Caco-2 (cell line): Measurements from ENCODE around the gene NCKAP5. TPM values are rescaled to one million over a fixed set of nuclear protein-coding genes. Genes with fewer than 3 reads are reported as not detected.

Experiments used
- BruUV-seq: library from RNA; stranded (reverse); fragments of 400-500 nt; replicated peaks from 2 replicates; lab custom pipeline; 2021; lab: Mats Ljungman, UMichigan
- CTCF ChIA-PET: fragments of 300-600 bp; sonication (Branson Sonifier 250); formaldehyde crosslinking; loops from one replicate; lab custom pipeline; 2022; ENCODE audit warnings: antibody characterized with exemption; lab: Charles Lee
- POLR2A ChIA-PET: fragments of 300-600 bp; sonication (Branson Sonifier 250); formaldehyde crosslinking; loops from one replicate; lab custom pipeline; 2022; ENCODE audit warnings: antibody characterized with exemption; lab: Charles Lee
- DNase-seq, 2 experiments: peaks; one replicate each; pipeline versions ENCODE4 v3.0.0 to v3.0.0-alpha.2; 2020 to 2022
- H3K27me3 ChIP-seq: replicated peaks from 2 replicates; pipeline ENCODE4 v1.6.0; 2011; ENCODE audit warnings: low read length; ENCODE audit not compliant: control insufficient read depth, insufficient read depth
- H3K36me3 ChIP-seq: 2 replicates; pipeline ENCODE4 v1.5.1; 2011; ENCODE audit warnings: low read length; ENCODE audit not compliant: control insufficient read depth, insufficient read depth
- H3K4me1 ChIP-seq: fragments of 250-450 bp; sonication (Bioruptor Pico); 2 replicates; pipeline ENCODE4 v1.5.1; 2020; ENCODE audit warnings: mild to moderate bottlenecking
- H3K4me3 ChIP-seq: 2 replicates; pipeline ENCODE4 v1.5.1; 2011; ENCODE audit warnings: low read depth, mild to moderate bottlenecking, control low read depth, low read length
- H3K9me3 ChIP-seq: fragments of 250-450 bp; sonication (Bioruptor Pico); 2 replicates; pipeline ENCODE4 v1.5.1; 2020; ENCODE audit warnings: mild to moderate bottlenecking, moderate library complexity
- H3K27ac Mint-ChIP-seq: one replicate; pipeline ENCODE4 v1.8.0; 2022; ENCODE audit warnings: mixed read lengths; ENCODE audit not compliant: unreplicated experiment
- H3K27me3 Mint-ChIP-seq: one replicate; pipeline ENCODE4 v1.8.0; 2022; ENCODE audit warnings: mixed read lengths; ENCODE audit not compliant: insufficient read depth, unreplicated experiment
- H3K36me3 Mint-ChIP-seq: one replicate; pipeline ENCODE4 v1.8.0; 2022; ENCODE audit warnings: mild to moderate bottlenecking, mixed read lengths; ENCODE audit not compliant: insufficient read depth, unreplicated experiment
- H3K4me1 Mint-ChIP-seq: one replicate; pipeline ENCODE4 v1.8.0; 2022; ENCODE audit warnings: low read depth, mixed read lengths; ENCODE audit not compliant: unreplicated experiment
- H3K4me3 Mint-ChIP-seq: one replicate; pipeline ENCODE4 v1.8.0; 2022; ENCODE audit warnings: mild to moderate bottlenecking, moderate library complexity, mixed read lengths; ENCODE audit not compliant: unreplicated experiment
- H3K9me3 Mint-ChIP-seq: one replicate; pipeline ENCODE4 v1.8.0; 2022; ENCODE audit warnings: mixed read lengths; ENCODE audit not compliant: unreplicated experiment
- CTCF ChIP-seq, 2 experiments: fragments of 200-600 bp in 1 of 2; IDR thresholded peaks; 1 replicate in 1 of 2; 2 replicates in 1 of 2; pipeline versions ENCODE4 v1.5.1 to v1.8.0; 2011 to 2022; ENCODE audit warnings: antibody characterized with exemption in 1 of 2, control low read depth in 1 of 2, inconsistent platforms in 1 of 2, low read depth in 1 of 2, low read length in 1 of 2, mild to moderate bottlenecking in 1 of 2, moderate library complexity in 1 of 2; ENCODE audit not compliant: insufficient read depth in 1 of 2, severe bottlenecking in 1 of 2, unreplicated experiment in 1 of 2
- intact Hi-C: fragments of 100-400 bp; cut with micrococcal nuclease; formaldehyde crosslinking; loops from one replicate; pipeline ENCODE4 v1.10.0; 2022; ENCODE audit not compliant: unreplicated experiment
- total RNA-seq: library from RNA; stranded (reverse); gene quantifications from 2 replicates; pipeline ENCODE4 v1.2.3, GENCODE V29; 2022

NCKAP5 gene
- total RNA-seq, 1 experiment from 2014 or later: 3.8 TPM

- no peaks in the 10 kb centered on the region for H3K36me3 Mint-ChIP-seq
- POLR2A ChIA-PET: no interaction called here
- no peaks in the 10 kb centered on the region for H3K9me3 Mint-ChIP-seq
- no peak overlapping the region for H3K27ac Mint-ChIP-seq
- CTCF ChIA-PET: no interaction called here
- H3K4me1 Mint-ChIP-seq: peaks cover 6% of the 10 kb centered on the region
- no peaks in the 10 kb centered on the region for H3K27me3 ChIP-seq
- intact Hi-C loops: no loop called here
- peaks cover 3% of the 10 kb centered on the region; the same call in 1 of the 2 replicates for H3K4me1 ChIP-seq
- no peak for TF ChIP-seq CTCF (IDR thresholded peaks at IDR 0.05; ENCODE audit: insufficient read depth in 1 of 2, low read depth in 1 of 2, low read length in 1 of 2, severe bottlenecking in 1 of 2, unreplicated experiment in 1 of 2)
- no peaks in the 10 kb centered on the region for H3K27me3 Mint-ChIP-seq
- no peaks in the 10 kb centered on the region for H3K9me3 ChIP-seq
- no peak for DNase-seq
- no peaks in the 10 kb centered on the region for H3K36me3 ChIP-seq
- H3K4me3 Mint-ChIP-seq: no peak overlapping the region
- no TSS peak for BruUV-seq
- no peak overlapping the region for H3K4me3 ChIP-seq
These were observed 789.0 kb downstream of the NCKAP5 start for GRCh38 chr2:132779206-132779721.

GRCh38 chr2:132776287-132776686, 792.0 kb downstream of the NCKAP5 start:
- ChIA-PET POLR2A (no interaction called here), CTCF (no interaction called here)
- TF ChIP-seq CTCF (IDR thresholded peaks at IDR 0.05; ENCODE audit: insufficient read depth in 1 of 2, low read depth in 1 of 2, low read length in 1 of 2, severe bottlenecking in 1 of 2, unreplicated experiment in 1 of 2): no peak
- no peak overlapping the region for H3K4me3 Mint-ChIP-seq
- Histone ChIP-seq H3K36me3 (no peaks in the 10 kb centered on the region), H3K4me3 (no peak overlapping the region), H3K9me3 (no peaks in the 10 kb centered on the region), H3K27me3 (no peaks in the 10 kb centered on the region), H3K4me1 (peaks cover 11% of the 10 kb centered on the region; the same call in 1 of the 2 replicates)
- peaks cover 6% of the 10 kb centered on the region for H3K4me1 Mint-ChIP-seq
- no peak for DNase-seq
- intact Hi-C loops: no loop called here
- H3K9me3 Mint-ChIP-seq: no peaks in the 10 kb centered on the region
- H3K27ac Mint-ChIP-seq: no peak overlapping the region
- no TSS peak for BruUV-seq
- H3K27me3 Mint-ChIP-seq: no peaks in the 10 kb centered on the region
- no peaks in the 10 kb centered on the region for H3K36me3 Mint-ChIP-seq

- Mint-ChIP-seq H3K4me3 (no peak overlapping the region), H3K9me3 (no peaks in the 10 kb centered on the region), H3K4me1 (peaks cover 6% of the 10 kb centered on the region), H3K27ac (no peak overlapping the region), H3K27me3 (no peaks in the 10 kb centered on the region), H3K36me3 (no peaks in the 10 kb centered on the region)
- Histone ChIP-seq H3K27me3 (no peaks in the 10 kb centered on the region), H3K4me1 (peaks cover 11% of the 10 kb centered on the region; the same call in 1 of the 2 replicates), H3K36me3 (no peaks in the 10 kb centered on the region), H3K4me3 (no peak overlapping the region), H3K9me3 (no peaks in the 10 kb centered on the region)
- CTCF ChIA-PET: no interaction called here
- TF ChIP-seq CTCF (IDR thresholded peaks at IDR 0.05; ENCODE audit: insufficient read depth in 1 of 2, low read depth in 1 of 2, low read length in 1 of 2, severe bottlenecking in 1 of 2, unreplicated experiment in 1 of 2): no peak
- intact Hi-C loops: no loop called here
- POLR2A ChIA-PET: no interaction called here
- no TSS peak for BruUV-seq
- no peak for DNase-seq
These were observed 794.1 kb downstream of the NCKAP5 start for GRCh38 chr2:132774189-132774588.
